ENCODE data around the gene FAM83B. TPM values are rescaled to one million over a fixed set of nuclear protein-coding genes. Genes with fewer than 3 reads are reported as not detected.

Gene FAM83B
- total RNA-seq, 1 experiment from 2014 or later = 3.9 TPM

DNA sequence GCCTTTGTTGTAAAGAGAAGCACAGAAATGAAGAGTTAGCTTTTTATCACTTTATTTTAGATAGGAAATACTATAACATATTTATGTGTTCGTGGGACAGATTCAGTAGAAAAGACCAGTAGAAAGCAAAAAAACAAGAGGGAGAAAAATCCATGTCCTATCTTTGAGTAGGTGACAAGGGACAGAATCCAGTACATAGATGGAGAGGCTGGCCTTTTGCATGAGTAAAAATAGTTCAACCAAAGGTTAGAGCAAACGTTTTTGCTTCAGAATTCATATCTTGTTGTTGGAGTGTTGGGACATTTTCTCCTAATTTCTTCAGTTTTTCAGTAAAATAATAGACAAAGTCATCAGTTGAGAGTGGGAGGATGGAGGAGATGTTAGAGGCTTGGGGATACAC is 19.6 kb upstream of the FAM83B start:
- ATAC-seq (no peak), DNase-seq (ENCODE audit: low spot score) (no peak)
- Mint-ChIP-seq H3K27ac (no peak overlapping the region), H3K27me3 (ENCODE audit: low read depth) (no peaks in the 10 kb centered on the region), H3K36me3 (peaks cover 3% of the 10 kb centered on the region; the same call in 1 of the 2 replicates), H3K9me3 (peaks cover 4% of the 10 kb centered on the region), H3K4me1 (peaks cover 3% of the 10 kb centered on the region; the same call in 1 of the 2 replicates), H3K4me3 (no peak overlapping the region)
- ChIA-PET POLR2A (no interaction called here), CTCF (no interaction called here)
- TF ChIP-seq TEAD4 (CRISPR knock-in tag; IDR thresholded peaks at IDR 0.05) = no peak
- TF ChIP-seq IRF2 (CRISPR knock-in tag; IDR thresholded peaks at IDR 0.05; ENCODE audit: borderline replicate concordance, low read depth) = no peak
- no peak for TF ChIP-seq ZNF423 (CRISPR knock-in tag; IDR thresholded peaks at IDR 0.05)
- TF ChIP-seq ZNF396 (CRISPR knock-in tag; IDR thresholded peaks at IDR 0.05; ENCODE audit: borderline replicate concordance) = no peak
- no peak for TF ChIP-seq NR2C2 (CRISPR knock-in tag; IDR thresholded peaks at IDR 0.05)
- no peak for TF ChIP-seq IRF1 (CRISPR knock-in tag; IDR thresholded peaks at IDR 0.05)
- TF ChIP-seq FOXJ3 (CRISPR knock-in tag; IDR thresholded peaks at IDR 0.05; ENCODE audit: borderline replicate concordance) = no peak
- TF ChIP-seq ZNF671 (CRISPR knock-in tag; IDR thresholded peaks at IDR 0.05) = no peak
- TF ChIP-seq, protein P1, sequence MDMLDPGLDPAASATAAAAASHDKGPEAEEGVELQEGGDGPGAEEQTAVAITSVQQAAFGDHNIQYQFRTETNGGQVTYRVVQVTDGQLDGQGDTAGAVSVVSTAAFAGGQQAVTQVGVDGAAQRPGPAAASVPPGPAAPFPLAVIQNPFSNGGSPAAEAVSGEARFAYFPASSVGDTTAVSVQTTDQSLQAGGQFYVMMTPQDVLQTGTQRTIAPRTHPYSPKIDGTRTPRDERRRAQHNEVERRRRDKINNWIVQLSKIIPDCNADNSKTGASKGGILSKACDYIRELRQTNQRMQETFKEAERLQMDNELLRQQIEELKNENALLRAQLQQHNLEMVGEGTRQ (CRISPR knock-in tag; IDR thresholded peaks at IDR 0.05) = no peak
- TF ChIP-seq ELF4 (CRISPR knock-in tag; IDR thresholded peaks at IDR 0.05; ENCODE audit: low read depth) = no peak

DNA sequence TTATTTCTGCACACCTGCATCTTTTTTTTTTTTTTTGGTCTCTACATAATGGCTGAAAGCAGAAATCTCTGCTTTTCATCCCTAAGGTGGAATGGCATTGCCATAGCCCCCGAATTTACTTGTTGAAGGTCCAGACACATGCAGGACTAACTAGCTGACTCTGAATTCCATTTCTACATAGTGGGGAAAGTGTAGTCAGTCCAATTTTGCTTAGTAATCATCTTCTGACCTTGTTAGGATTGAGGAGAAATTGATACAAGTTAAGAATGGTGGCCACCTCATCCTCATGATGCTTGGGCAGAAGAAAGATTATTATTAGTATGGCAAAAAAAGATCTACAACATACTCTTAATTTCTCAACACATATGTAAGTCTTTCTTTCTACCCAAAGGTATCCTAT is 16.4 kb upstream of the FAM83B start:
- ChIA-PET POLR2A (no interaction called here), CTCF (no interaction called here)
- ATAC-seq (no peak), DNase-seq (ENCODE audit: low spot score) (no peak)
- H3K4me3 Mint-ChIP-seq = no peak overlapping the region
- H3K27me3 Mint-ChIP-seq (ENCODE audit: low read depth) = no peaks in the 10 kb centered on the region
- TF ChIP-seq ZBTB21 (CRISPR knock-in tag; IDR thresholded peaks at IDR 0.05; ENCODE audit: borderline replicate concordance) (no peak), FOXP1 (CRISPR knock-in tag; IDR thresholded peaks at IDR 0.05; ENCODE audit: borderline replicate concordance) (no peak), SMAD3 (CRISPR knock-in tag; IDR thresholded peaks at IDR 0.05; ENCODE audit: borderline replicate concordance) (no peak), JAZF1 (CRISPR knock-in tag; IDR thresholded peaks at IDR 0.05) (no peak), TEAD4 (CRISPR knock-in tag; IDR thresholded peaks at IDR 0.05) (no peak), ZNF416 (CRISPR knock-in tag; IDR thresholded peaks at IDR 0.05) (no peak), SMAD4 (CRISPR knock-in tag; IDR thresholded peaks at IDR 0.05) (no peak), GRHL2 (CRISPR knock-in tag; IDR thresholded peaks at IDR 0.05; ENCODE audit: insufficient replicate concordance, severe bottlenecking) (no peak), IRF2 (CRISPR knock-in tag; IDR thresholded peaks at IDR 0.05; ENCODE audit: borderline replicate concordance, low read depth) (no peak), E2F5 (CRISPR knock-in tag; IDR thresholded peaks at IDR 0.05) (no peak), CREM (CRISPR knock-in tag; IDR thresholded peaks at IDR 0.05) (no peak), ATF1 (CRISPR knock-in tag; IDR thresholded peaks at IDR 0.05) (no peak), PREB (CRISPR knock-in tag; IDR thresholded peaks at IDR 0.05; ENCODE audit: borderline replicate concordance) (no peak), ZNF317 (CRISPR knock-in tag; IDR thresholded peaks at IDR 0.05; ENCODE audit: borderline replicate concordance, low read depth) (no peak), ZNF138 (CRISPR knock-in tag; conservative IDR thresholded peaks at IDR 0.05) (no peak), NFE2L1 (CRISPR knock-in tag; IDR thresholded peaks at IDR 0.05) (no peak)
- TF ChIP-seq, protein P2, sequence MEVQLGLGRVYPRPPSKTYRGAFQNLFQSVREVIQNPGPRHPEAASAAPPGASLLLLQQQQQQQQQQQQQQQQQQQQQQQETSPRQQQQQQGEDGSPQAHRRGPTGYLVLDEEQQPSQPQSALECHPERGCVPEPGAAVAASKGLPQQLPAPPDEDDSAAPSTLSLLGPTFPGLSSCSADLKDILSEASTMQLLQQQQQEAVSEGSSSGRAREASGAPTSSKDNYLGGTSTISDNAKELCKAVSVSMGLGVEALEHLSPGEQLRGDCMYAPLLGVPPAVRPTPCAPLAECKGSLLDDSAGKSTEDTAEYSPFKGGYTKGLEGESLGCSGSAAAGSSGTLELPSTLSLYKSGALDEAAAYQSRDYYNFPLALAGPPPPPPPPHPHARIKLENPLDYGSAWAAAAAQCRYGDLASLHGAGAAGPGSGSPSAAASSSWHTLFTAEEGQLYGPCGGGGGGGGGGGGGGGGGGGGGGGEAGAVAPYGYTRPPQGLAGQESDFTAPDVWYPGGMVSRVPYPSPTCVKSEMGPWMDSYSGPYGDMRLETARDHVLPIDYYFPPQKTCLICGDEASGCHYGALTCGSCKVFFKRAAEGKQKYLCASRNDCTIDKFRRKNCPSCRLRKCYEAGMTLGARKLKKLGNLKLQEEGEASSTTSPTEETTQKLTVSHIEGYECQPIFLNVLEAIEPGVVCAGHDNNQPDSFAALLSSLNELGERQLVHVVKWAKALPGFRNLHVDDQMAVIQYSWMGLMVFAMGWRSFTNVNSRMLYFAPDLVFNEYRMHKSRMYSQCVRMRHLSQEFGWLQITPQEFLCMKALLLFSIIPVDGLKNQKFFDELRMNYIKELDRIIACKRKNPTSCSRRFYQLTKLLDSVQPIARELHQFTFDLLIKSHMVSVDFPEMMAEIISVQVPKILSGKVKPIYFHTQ (CRISPR knock-in tag; IDR thresholded peaks at IDR 0.05) = no peak
- no peak overlapping the region for H3K27ac Mint-ChIP-seq
- H3K4me1 Mint-ChIP-seq = peaks cover 3% of the 10 kb centered on the region; the same call in 1 of the 2 replicates
- H3K9me3 Mint-ChIP-seq = no peaks in the 10 kb centered on the region
- H3K36me3 Mint-ChIP-seq = no peaks in the 10 kb centered on the region
